Measurements from ENCODE around the gene MAP3K7. TPM values are rescaled to one million over a fixed set of nuclear protein-coding genes. Genes with fewer than 3 reads are reported as not detected.

MAP3K7 gene
- total and polyA plus RNA-seq, 2 of the 8 experiments (the other 6 are each of a cell fraction or from before 2014, with no cell fraction given) = 27.3 to 34.8 TPM

- no peak for FAIRE-seq
- no peaks in the 10 kb centered on the region for H3K4me1 ChIP-seq (replicated peaks in 1 of 4; ENCODE audit: control insufficient read depth in 3 of 4, insufficient read depth in 4 of 4, low read length in 3 of 4)
- no peak overlapping the region for H2BK15ac ChIP-seq (ENCODE audit: low read length)
- 88% methylated on average over 3 of the region's 3 CpGs; no CpG with 5 or more reads in 1 of the 2 experiments for WGBS, 2 experiments (ENCODE audit: extremely low coverage in 1 of 2, insufficient coverage in 1 of 2, insufficient read length in 1 of 2, insufficient replicate concordance in 2 of 2, low coverage in 1 of 2, low lambda C conversion rate in 2 of 2, missing lambda C conversion rate in 1 of 2)
- POLR2A ChIA-PET (ENCODE audit: partially characterized antibody) = no interaction called here
- H3K23ac ChIP-seq (ENCODE audit: insufficient read length) = no peak overlapping the region
- H2AK5ac ChIP-seq (ENCODE audit: low read depth, low read length) = no peak overlapping the region
- DNase-seq (ENCODE audit: low read depth in 1 of 2, low spot score in 2 of 2) = no peak
- no peak overlapping the region for H2AFZ ChIP-seq (ENCODE audit: low read length)
- no peak overlapping the region for H3K18ac ChIP-seq (ENCODE audit: extremely low read depth, low read length)
- H3K4me2 ChIP-seq (ENCODE audit: insufficient read depth in 1 of 2, low read depth in 2 of 2, low read length in 2 of 2) = no peak overlapping the region
- H3K4me3 ChIP-seq (ENCODE audit: extremely low read depth in 1 of 4, insufficient read depth in 2 of 4, low read depth in 3 of 4, low read length in 4 of 4) = no peak overlapping the region
- H2BK12ac ChIP-seq (ENCODE audit: low read depth, low read length) = no peak overlapping the region
- no peak overlapping the region for H2BK120ac ChIP-seq (replicated peaks; ENCODE audit: low read depth, low read length)
- H4K5ac ChIP-seq (ENCODE audit: insufficient read length, low read depth, low read length) = no peak overlapping the region
- H2BK5ac ChIP-seq (ENCODE audit: low read depth, low read length) = no peak overlapping the region
- no peak overlapping the region for H4K91ac ChIP-seq (replicated peaks; ENCODE audit: insufficient read length, low read length)
- no peaks in the 10 kb centered on the region for H3K23me2 ChIP-seq (ENCODE audit: low read depth, low read length)
- peaks cover 0 to 16% (median 6%) of the 10 kb centered on the region in 4 experiments; a peak in 4 of 8 replicates for H3K36me3 ChIP-seq (ENCODE audit: control insufficient read depth in 2 of 4, insufficient read depth in 4 of 4, low read length in 3 of 4)
- no peaks in the 10 kb centered on the region for H3K79me2 ChIP-seq (ENCODE audit: control insufficient read depth in 1 of 2, insufficient read depth in 2 of 2, low read length in 2 of 2)
- no peaks in the 10 kb centered on the region for H4K20me1 ChIP-seq (replicated peaks in 1 of 2; ENCODE audit: control insufficient read depth in 1 of 2, insufficient read depth in 2 of 2, low read length in 2 of 2)
- no peaks in the 10 kb centered on the region for H3K27me3 ChIP-seq (replicated peaks in 1 of 4; ENCODE audit: control insufficient read depth in 3 of 4, extremely low read depth in 1 of 4, insufficient read depth in 3 of 4, low read length in 3 of 4)
- H3K9ac ChIP-seq (replicated peaks in 1 of 4; ENCODE audit: extremely low read depth in 1 of 4, low read depth in 3 of 4, low read length in 3 of 4) = no peak overlapping the region
- no peaks in the 10 kb centered on the region for H3K79me1 ChIP-seq (ENCODE audit: low read depth, low read length)
- no peak overlapping the region for H2BK20ac ChIP-seq (ENCODE audit: low read length)
- H3K56ac ChIP-seq (replicated peaks; ENCODE audit: insufficient read length, low read depth, low read length) = no peak overlapping the region
- H4K8ac ChIP-seq (ENCODE audit: extremely low read depth, insufficient read depth, low read length) = no peak overlapping the region
- no peak overlapping the region for H3K14ac ChIP-seq (ENCODE audit: insufficient read length)
- H3K27ac ChIP-seq (ENCODE audit: low read depth, low read length) = no peak overlapping the region
- CTCF ChIA-PET (ENCODE audit: partially characterized antibody) = interaction anchor here (1.0 to 1.4 kb wide), 3 partner anchors 12 to 57 kb away, joined by 3 to 4 read pairs (median 3); no protein-coding TSS in a partner anchor
- no peak overlapping the region for H3K4ac ChIP-seq (replicated peaks; ENCODE audit: insufficient read length, low read depth, low read length)
- no peaks in the 10 kb centered on the region for H3K9me3 ChIP-seq (ENCODE audit: insufficient read depth in 2 of 2, low read depth in 1 of 2, low read length in 1 of 2)
- TF ChIP-seq NRF1 (IDR thresholded peaks at IDR 0.05; ENCODE audit: low read depth, low read length) (no peak), CEBPB (IDR thresholded peaks at IDR 0.05; ENCODE audit: low read depth, low read length) (no peak), SP1 (IDR thresholded peaks at IDR 0.05; ENCODE audit: low read depth, low read length) (no peak), POLR2A (IDR thresholded peaks at IDR 0.05; ENCODE audit: control extremely low read depth in 1 of 2, low read depth in 2 of 2, low read length in 2 of 2) (no peak), ASH2L (IDR thresholded peaks at IDR 0.05; ENCODE audit: low read length) (no peak)
These were observed 52.4 kb downstream of the MAP3K7 start for GRCh38 chr6:90534337-90535025.

Measured in H1 (cell line).